Trophoblast cell (in vitro differentiated cells and primary cell): ENCODE data around the gene MRPL30.

Experiments used
- DNase-seq, 2 donors: peaks; one replicate each; pipeline ENCODE4 v3.0.0-alpha.2; 2016
- H2AFZ ChIP-seq: 2 replicates; pipeline ENCODE4 v1.6.1; 2013; ENCODE audit warnings: low read length, moderate library complexity, mild to moderate bottlenecking; ENCODE audit not compliant: insufficient read depth, poor library complexity
- H2AK5ac ChIP-seq: 2 replicates; pipeline ENCODE4 v1.6.1; 2013; ENCODE audit warnings: mild to moderate bottlenecking, low read length
- H2BK120ac ChIP-seq: 2 replicates; pipeline ENCODE4 v1.6.1; 2013; ENCODE audit warnings: low read length, mild to moderate bottlenecking, moderate library complexity; ENCODE audit not compliant: insufficient read depth, poor library complexity
- H2BK12ac ChIP-seq: 2 replicates; pipeline ENCODE4 v1.6.1; 2013; ENCODE audit warnings: mild to moderate bottlenecking, low read length, moderate library complexity
- H2BK5ac ChIP-seq: 2 replicates; pipeline ENCODE4 v1.6.1; 2013; ENCODE audit warnings: low read length, low read depth, moderate library complexity, mild to moderate bottlenecking; ENCODE audit not compliant: poor library complexity
- H3K14ac ChIP-seq: 2 replicates; pipeline ENCODE4 v1.6.1; 2013; ENCODE audit warnings: mild to moderate bottlenecking, low read length
- H3K18ac ChIP-seq: 2 replicates; pipeline ENCODE4 v1.6.1; 2013; ENCODE audit warnings: mild to moderate bottlenecking, low read length
- H3K23ac ChIP-seq: 2 replicates; pipeline ENCODE4 v1.6.1; 2013; ENCODE audit warnings: low read length
- H3K27ac ChIP-seq: 2 replicates; pipeline ENCODE4 v1.5.1; 2013; ENCODE audit warnings: low read depth, mild to moderate bottlenecking, inconsistent platforms, low read length, moderate library complexity
- H3K27me3 ChIP-seq: 2 replicates; pipeline ENCODE4 v1.6.1; 2013; ENCODE audit warnings: inconsistent platforms, mild to moderate bottlenecking, low read length, moderate library complexity; ENCODE audit not compliant: insufficient read depth
- H3K36me3 ChIP-seq, 2 experiments: 1 replicate in 1 of 2; 2 replicates in 1 of 2; pipeline ENCODE4 v1.6.1; 2013; ENCODE audit warnings: low read length in 2 of 2, mild to moderate bottlenecking in 2 of 2, moderate library complexity in 1 of 2; ENCODE audit not compliant: insufficient read depth in 2 of 2, control insufficient read depth in 1 of 2
- H3K4ac ChIP-seq: 2 replicates; pipeline ENCODE4 v1.6.1; 2013; ENCODE audit warnings: low read depth, mild to moderate bottlenecking, low read length, moderate library complexity
- H3K4me1 ChIP-seq, 2 experiments: 1 replicate in 1 of 2; 2 replicates in 1 of 2; pipeline ENCODE4 v1.6.1; 2013; ENCODE audit warnings: low read length in 2 of 2, mild to moderate bottlenecking in 2 of 2, moderate library complexity in 1 of 2; ENCODE audit not compliant: insufficient read depth in 2 of 2, control insufficient read depth in 1 of 2
- H3K4me2 ChIP-seq: 2 replicates; pipeline ENCODE4 v1.6.1; 2013; ENCODE audit warnings: inconsistent platforms, mild to moderate bottlenecking, low read length, moderate library complexity
- H3K4me3 ChIP-seq: 2 replicates; pipeline ENCODE4 v1.5.1; 2013; ENCODE audit warnings: mild to moderate bottlenecking, low read depth, low read length, inconsistent platforms
- H3K79me1 ChIP-seq: one replicate; pipeline ENCODE4 v1.6.1; 2013; ENCODE audit warnings: low read length
- H3K79me2 ChIP-seq: 2 replicates; pipeline ENCODE4 v1.6.1; 2013; ENCODE audit warnings: low read length, mild to moderate bottlenecking; ENCODE audit not compliant: control insufficient read depth, insufficient read depth, poor library complexity
- H3K9ac ChIP-seq: 2 replicates; pipeline ENCODE4 v1.6.1; 2013; ENCODE audit warnings: mild to moderate bottlenecking, low read length
- H3K9me3 ChIP-seq: 2 replicates; pipeline ENCODE4 v1.6.1; 2013; ENCODE audit warnings: low read depth, mild to moderate bottlenecking, control low read depth, inconsistent platforms, low read length; ENCODE audit not compliant: insufficient read depth
- H4K12ac ChIP-seq: 2 replicates; pipeline ENCODE4 v1.6.1; 2013; ENCODE audit warnings: low read depth, mild to moderate bottlenecking, low read length, moderate library complexity
- H4K8ac ChIP-seq: 2 replicates; pipeline ENCODE4 v1.6.1; 2013; ENCODE audit warnings: low read depth, mild to moderate bottlenecking, low read length, moderate library complexity
- H4K91ac ChIP-seq: one replicate; pipeline ENCODE4 v1.6.1; 2013; ENCODE audit warnings: low read depth, mild to moderate bottlenecking, low read length, moderate library complexity
- WGBS: extraction: QIAGEN DNeasy Blood & Tissue Kit; methylation state at CpG from one replicate; pipeline ENCODE4 v1.1.7; 2013; ENCODE audit warnings: missing lambda C conversion rate; ENCODE audit not compliant: insufficient read length, insufficient coverage; ENCODE audit errors: extremely low coverage; 5-methylcytosine and 5-hydroxymethylcytosine counted together

Gene MRPL30

GRCh38 chr2:99181624-99182000 is 628 bp downstream of the MRPL30 start:
- H3K27me3 ChIP-seq = no peaks in the 10 kb centered on the region
- no peak overlapping the region for H2AK5ac ChIP-seq
- DNase-seq = peak in 1 of 2 donors; percentile 44
- H4K12ac ChIP-seq = no peak overlapping the region
- no peak overlapping the region for H3K23ac ChIP-seq
- no peak overlapping the region for H3K14ac ChIP-seq
- H3K79me1 ChIP-seq = peaks cover 6% of the 10 kb centered on the region
- H3K9ac ChIP-seq = no peak overlapping the region
- H4K8ac ChIP-seq = no peak overlapping the region
- no peak overlapping the region for H2BK120ac ChIP-seq
- H3K4me2 ChIP-seq = peak overlapping the region; percentile 70
- no peak overlapping the region for H3K18ac ChIP-seq
- H2BK12ac ChIP-seq = no peak overlapping the region
- H3K4ac ChIP-seq = peak overlapping the region; percentile 40
- H2AFZ ChIP-seq = no peak overlapping the region
- H3K36me3 ChIP-seq = peaks cover 0 to 2% of the 10 kb centered on the region in 2 experiments
- H3K4me3 ChIP-seq = peak overlapping the region; percentile 80
- peaks cover 0 to 6% of the 10 kb centered on the region in 2 experiments for H3K4me1 ChIP-seq
- H3K79me2 ChIP-seq = peaks cover 4% of the 10 kb centered on the region
- no CpG with 5 or more reads among the region's 4 CpGs for WGBS
- H3K27ac ChIP-seq = peak overlapping the region; percentile 65
- no peaks in the 10 kb centered on the region for H3K9me3 ChIP-seq
- H2BK5ac ChIP-seq = no peak overlapping the region
- H4K91ac ChIP-seq = no peak overlapping the region

- Histone ChIP-seq H3K27me3 (no peaks in the 10 kb centered on the region), H3K4me3 (no peak overlapping the region), H3K23ac (no peak overlapping the region), H4K8ac (no peak overlapping the region), H3K27ac (no peak overlapping the region), H2BK5ac (no peak overlapping the region), H3K14ac (no peak overlapping the region), H3K9ac (no peak overlapping the region), H2BK120ac (no peak overlapping the region), H3K4ac (peak overlapping the region; percentile 46), H3K79me2 (peaks cover 4% of the 10 kb centered on the region), H2AK5ac (no peak overlapping the region), H4K91ac (no peak overlapping the region), H3K36me3 (no peaks in the 10 kb centered on the region), H2AFZ (no peak overlapping the region), H3K9me3 (no peaks in the 10 kb centered on the region), H3K79me1 (peaks cover 6% of the 10 kb centered on the region), H3K18ac (no peak overlapping the region), H4K12ac (no peak overlapping the region), H2BK12ac (no peak overlapping the region), H3K4me1 (peaks cover 0 to 6% of the 10 kb centered on the region in 2 experiments), H3K4me2 (no peak overlapping the region)
- WGBS = no CpG with 5 or more reads among the region's 3 CpGs
- DNase-seq = no peak
Observed at GRCh38 chr2:99183025-99183424, 2.0 kb downstream of the MRPL30 start.

- Histone ChIP-seq H2AFZ (no peak overlapping the region), H3K27ac (no peak overlapping the region), H3K14ac (no peak overlapping the region), H4K91ac (no peak overlapping the region), H3K27me3 (no peaks in the 10 kb centered on the region), H3K18ac (no peak overlapping the region), H3K4me1 (peaks cover 0 to 6% of the 10 kb centered on the region in 2 experiments), H3K4me3 (no peak overlapping the region), H3K9ac (no peak overlapping the region), H4K8ac (no peak overlapping the region), H2BK120ac (no peak overlapping the region), H3K4me2 (no peak overlapping the region), H4K12ac (no peak overlapping the region), H2BK5ac (no peak overlapping the region), H3K4ac (no peak overlapping the region), H3K9me3 (no peaks in the 10 kb centered on the region), H3K79me2 (peaks cover 4% of the 10 kb centered on the region), H3K23ac (peak overlapping the region; percentile 67), H3K79me1 (peaks cover 6% of the 10 kb centered on the region), H2AK5ac (no peak overlapping the region), H3K36me3 (peaks cover 0 to 3% of the 10 kb centered on the region in 2 experiments), H2BK12ac (no peak overlapping the region)
- WGBS = no CpG with 5 or more reads among the region's 6 CpGs
- no peak for DNase-seq
Observed at GRCh38 chr2:99184811-99185210, 3.8 kb downstream of the MRPL30 start.

GRCh38 chr2:99187011-99187410 is 6.0 kb downstream of the MRPL30 start:
- no peak overlapping the region for H3K4me2 ChIP-seq
- no peak overlapping the region for H3K14ac ChIP-seq
- peaks cover 0 to 6% of the 10 kb centered on the region in 2 experiments for H3K4me1 ChIP-seq
- H4K8ac ChIP-seq = no peak overlapping the region
- H3K27ac ChIP-seq = no peak overlapping the region
- no peak overlapping the region for H2BK120ac ChIP-seq
- no peak overlapping the region for H2BK5ac ChIP-seq
- H3K4ac ChIP-seq = no peak overlapping the region
- no peaks in the 10 kb centered on the region for H3K27me3 ChIP-seq
- H2AFZ ChIP-seq = no peak overlapping the region
- no peaks in the 10 kb centered on the region for H3K9me3 ChIP-seq
- H3K23ac ChIP-seq = no peak overlapping the region
- H3K36me3 ChIP-seq = peaks cover 0 to 3% of the 10 kb centered on the region in 2 experiments
- no peak overlapping the region for H4K12ac ChIP-seq
- no peak for DNase-seq
- H2AK5ac ChIP-seq = no peak overlapping the region
- no peak overlapping the region for H2BK12ac ChIP-seq
- H3K18ac ChIP-seq = no peak overlapping the region
- H3K9ac ChIP-seq = no peak overlapping the region
- H3K4me3 ChIP-seq = no peak overlapping the region
- no peaks in the 10 kb centered on the region for H3K79me2 ChIP-seq
- no peaks in the 10 kb centered on the region for H3K79me1 ChIP-seq
- H4K91ac ChIP-seq = no peak overlapping the region
